ENCODE results near the gene ROBO1. TPM values are rescaled to one million over a fixed set of nuclear protein-coding genes. Genes with fewer than 3 reads are reported as not detected.

Gene ROBO1
- total RNA-seq, 3 donors from 2014 or later, result 12.7 to 50.7 (median 23.6) TPM

GRCh38 chr3:79264892-79265291, 502.9 kb downstream of the ROBO1 start:
- no peaks in the 10 kb centered on the region for H3K27me3 ChIP-seq
- no peaks in the 10 kb centered on the region for H3K9me3 ChIP-seq
- no peak overlapping the region for H3K27ac ChIP-seq
- H3K4me1 ChIP-seq, result no peaks in the 10 kb centered on the region
- no peak overlapping the region for H3K4me3 ChIP-seq
- DNase-seq (ENCODE audit: low spot score in 2 of 2), result no peak
- intact Hi-C loops (cut with DNase I; ENCODE audit: low total_unique reads), result no loop called here
- no peak for TF ChIP-seq POLR2A (IDR thresholded peaks at IDR 0.05)
- no peak for TF ChIP-seq CTCF (IDR thresholded peaks at IDR 0.05)
- TF ChIP-seq POLR2AphosphoS5 (IDR thresholded peaks at IDR 0.05), result no peak
- H3K36me3 ChIP-seq, result no peaks in the 10 kb centered on the region

GRCh38 chr3:79263423-79263822, 504.4 kb downstream of the ROBO1 start:
- TF ChIP-seq CTCF (IDR thresholded peaks at IDR 0.05) (no peak), POLR2A (IDR thresholded peaks at IDR 0.05) (no peak)
- no peak overlapping the region for H3K4me3 ChIP-seq
- H3K9me3 ChIP-seq, result no peaks in the 10 kb centered on the region
- intact Hi-C loops (cut with DNase I; ENCODE audit: low total_unique reads), result no loop called here
- no peaks in the 10 kb centered on the region for H3K4me1 ChIP-seq
- H3K27me3 ChIP-seq, result no peaks in the 10 kb centered on the region
- no peak overlapping the region for H3K27ac ChIP-seq
- DNase-seq (ENCODE audit: low spot score in 2 of 2), result no peak
- no peaks in the 10 kb centered on the region for H3K36me3 ChIP-seq

GRCh38 chr3:79258479-79258878, 509.3 kb downstream of the ROBO1 start:
- no peaks in the 10 kb centered on the region for H3K36me3 ChIP-seq
- no peaks in the 10 kb centered on the region for H3K4me1 ChIP-seq
- TF ChIP-seq POLR2A (IDR thresholded peaks at IDR 0.05), result no peak
- TF ChIP-seq POLR2AphosphoS5 (IDR thresholded peaks at IDR 0.05), result no peak
- TF ChIP-seq CTCF (IDR thresholded peaks at IDR 0.05), result no peak
- no peak overlapping the region for H3K27ac ChIP-seq
- intact Hi-C loops (cut with DNase I; ENCODE audit: low total_unique reads), result no loop called here
- no peaks in the 10 kb centered on the region for H3K9me3 ChIP-seq
- no peak for DNase-seq (ENCODE audit: low spot score in 2 of 2)
- H3K4me3 ChIP-seq, result no peak overlapping the region
- no peaks in the 10 kb centered on the region for H3K27me3 ChIP-seq

- Histone ChIP-seq H3K27ac (no peak overlapping the region), H3K27me3 (no peaks in the 10 kb centered on the region), H3K4me1 (no peaks in the 10 kb centered on the region), H3K4me3 (no peak overlapping the region), H3K36me3 (no peaks in the 10 kb centered on the region), H3K9me3 (no peaks in the 10 kb centered on the region)
- intact Hi-C loops (cut with DNase I; ENCODE audit: low total_unique reads), result no loop called here
- DNase-seq (ENCODE audit: low spot score in 2 of 2), result no peak
- TF ChIP-seq POLR2A (IDR thresholded peaks at IDR 0.05) (no peak), CTCF (IDR thresholded peaks at IDR 0.05) (no peak), POLR2AphosphoS5 (IDR thresholded peaks at IDR 0.05) (no peak)
These were observed 510.0 kb downstream of the ROBO1 start for GRCh38 chr3:79257791-79258190.

- TF ChIP-seq POLR2AphosphoS5 (IDR thresholded peaks at IDR 0.05) (no peak), POLR2A (IDR thresholded peaks at IDR 0.05) (no peak), CTCF (IDR thresholded peaks at IDR 0.05) (no peak)
- intact Hi-C loops (cut with DNase I; ENCODE audit: low total_unique reads), result no loop called here
- no peaks in the 10 kb centered on the region for H3K4me1 ChIP-seq
- H3K27ac ChIP-seq, result no peak overlapping the region
- no peaks in the 10 kb centered on the region for H3K36me3 ChIP-seq
- no peak overlapping the region for H3K4me3 ChIP-seq
- DNase-seq (ENCODE audit: low spot score in 2 of 2), result no peak
- no peaks in the 10 kb centered on the region for H3K27me3 ChIP-seq
- no peaks in the 10 kb centered on the region for H3K9me3 ChIP-seq
These were observed 512.1 kb downstream of the ROBO1 start for GRCh38 chr3:79255702-79256101.
